ENCODE results near the gene USH1G. TPM values are rescaled to one million over a fixed set of nuclear protein-coding genes. Genes with fewer than 3 reads are reported as not detected.
"Not testable (repeated sequence)": the region's sequence is repeated elsewhere in the genome, so short reads cannot be mapped to it uniquely, and the experiment has no call there.

Gene USH1G
- total RNA-seq: 6.4 TPM

DNA sequence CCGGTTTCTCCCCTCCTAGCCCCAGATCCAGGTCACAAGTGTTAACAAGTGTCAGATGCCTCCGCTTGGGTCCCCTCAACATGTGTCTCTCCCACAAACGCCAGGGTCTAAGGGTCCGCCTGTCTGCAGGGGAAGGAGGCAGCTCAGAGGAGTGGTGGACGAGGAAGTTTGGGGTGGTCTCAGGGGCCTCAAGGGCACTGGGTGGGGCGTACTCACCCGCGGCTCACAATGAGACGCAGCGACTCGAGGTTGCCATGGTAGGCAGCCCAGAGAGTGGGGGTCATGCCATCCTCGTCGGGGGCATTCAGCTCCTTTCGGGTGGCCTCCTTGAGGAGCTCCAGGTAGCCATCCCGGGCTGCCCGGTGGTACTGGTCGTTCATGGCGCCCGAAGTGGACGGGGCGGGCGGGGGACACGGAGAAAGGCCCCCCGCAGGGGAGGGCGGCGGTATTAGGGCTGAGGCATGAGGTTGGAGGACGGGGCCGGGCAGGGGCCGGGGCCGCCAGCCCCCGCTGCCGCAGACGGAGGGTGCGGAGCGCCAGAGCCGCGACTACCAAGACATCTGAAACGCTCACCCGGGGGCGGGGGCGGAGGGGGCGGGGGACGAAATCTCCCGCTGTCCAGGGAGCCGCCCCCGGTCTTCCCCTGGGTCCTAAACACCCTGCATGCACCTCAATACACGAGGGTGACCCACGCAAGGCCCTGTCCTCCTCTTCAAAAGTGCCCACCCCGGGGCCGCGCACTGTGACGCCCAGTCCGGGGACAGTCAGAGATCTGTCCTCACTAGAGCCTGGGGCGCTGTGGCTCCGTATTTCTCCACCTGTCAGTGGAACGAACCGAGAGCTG is at the start of gene USH1G:
USH1G (minus strand) TSS at position 562 of the 844 bp plus-strand sequence; CDS start at position 380, 182 bp downstream.
- peak; percentile 14 for ATAC-seq

DNA sequence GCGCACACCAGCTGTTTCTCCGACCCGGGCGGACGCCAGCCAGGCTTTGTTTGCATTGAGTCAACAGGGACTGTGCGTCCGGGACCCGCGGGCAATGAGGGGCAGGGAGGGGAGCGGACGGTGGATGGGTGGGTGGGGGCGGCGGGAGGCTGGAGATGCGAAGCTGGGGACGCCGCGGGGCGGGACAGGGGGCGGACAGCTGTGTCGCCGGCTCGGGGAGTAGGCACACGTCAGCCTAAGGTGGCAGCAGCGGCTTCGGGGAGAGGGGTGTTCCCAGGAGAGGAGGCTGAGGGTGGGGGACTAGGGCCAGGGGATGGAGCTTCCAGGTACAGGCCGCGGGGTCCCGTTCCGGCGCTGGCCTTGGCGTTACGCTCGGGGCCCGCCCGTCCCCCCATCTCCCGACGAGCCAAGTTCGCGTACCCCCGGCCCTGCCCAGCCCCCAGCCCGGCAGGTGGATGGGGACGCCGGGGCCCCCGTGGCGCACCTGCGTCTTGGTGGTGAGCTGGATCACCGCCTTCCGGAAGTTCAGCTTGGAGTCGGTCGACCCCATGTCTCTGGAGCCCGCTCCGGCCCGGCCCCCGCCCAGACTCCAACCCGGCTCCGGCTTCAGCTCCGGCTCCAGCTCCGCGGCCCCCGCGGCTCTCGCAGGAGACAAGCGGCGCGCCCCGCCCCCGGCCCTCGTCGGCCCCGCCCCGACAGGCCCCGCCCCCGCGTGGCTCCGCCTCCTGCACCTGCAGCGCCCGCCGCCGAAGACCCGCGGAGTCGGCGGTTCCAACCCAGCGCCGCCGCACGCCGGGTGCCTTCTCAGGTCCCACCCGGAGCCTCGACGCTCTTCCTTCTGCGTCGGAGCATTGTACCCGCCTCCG is 49.3 kb upstream of the USH1G start, which contains the start of gene HID1:
HID1 (minus strand) TSS at position 653 of the 866 bp plus-strand sequence; CDS start at position 550, 103 bp downstream.
- peak; percentile 50 for ATAC-seq

DNA sequence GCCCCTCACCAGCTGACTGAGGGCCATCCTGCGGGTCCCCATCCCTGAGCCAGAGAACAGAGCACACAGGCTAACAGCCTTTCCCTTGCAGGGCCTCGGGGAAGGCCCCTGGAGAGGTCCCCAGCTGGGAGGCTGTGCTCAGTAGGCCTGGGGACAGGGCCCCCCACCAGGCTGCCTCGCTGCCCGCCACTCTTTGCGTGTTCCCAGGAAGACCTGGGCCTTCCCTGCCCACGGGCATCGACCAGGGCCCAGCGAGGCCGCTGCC is 48.7 kb upstream of the USH1G start:
- ATAC-seq: peak; percentile 5

DNA sequence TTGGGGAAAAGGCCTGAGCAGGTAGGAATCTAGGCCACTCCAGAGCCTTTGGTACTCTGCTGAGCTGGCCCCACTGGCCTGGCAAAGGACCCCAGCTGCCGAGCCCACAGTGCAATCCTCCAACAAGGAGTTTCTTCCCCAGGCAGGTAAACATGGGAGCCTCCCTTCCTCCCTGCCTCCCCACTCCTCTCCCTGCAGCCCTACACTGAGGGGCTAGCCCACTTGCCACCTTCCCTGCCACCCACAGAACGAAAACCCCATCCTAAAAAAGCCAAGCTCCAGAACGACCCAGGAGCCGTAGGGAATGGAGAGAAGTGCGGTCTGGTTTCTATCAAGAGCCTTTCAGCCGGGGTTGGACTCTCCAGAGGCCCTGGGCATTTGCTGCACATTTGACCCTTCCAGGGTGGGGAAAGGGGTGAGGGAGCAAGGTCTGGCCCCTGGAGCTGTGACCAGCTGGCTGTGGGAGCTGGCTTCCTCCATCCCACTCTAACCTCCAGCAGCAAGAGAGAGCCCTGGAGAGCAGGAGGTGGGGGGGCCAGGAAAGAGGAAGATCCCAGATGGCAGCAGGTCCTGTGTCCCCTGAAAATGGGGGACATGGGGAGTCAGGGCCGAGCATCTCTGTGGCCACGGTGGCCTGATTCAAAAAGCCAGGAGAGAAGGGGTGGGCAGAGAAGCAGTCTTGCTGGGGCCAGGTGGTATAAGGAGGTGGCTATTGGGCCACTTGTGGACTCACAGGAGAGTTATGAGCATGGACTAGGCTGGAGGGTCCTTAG is 48.2 kb upstream of the USH1G start:
- no peak for ATAC-seq

DNA sequence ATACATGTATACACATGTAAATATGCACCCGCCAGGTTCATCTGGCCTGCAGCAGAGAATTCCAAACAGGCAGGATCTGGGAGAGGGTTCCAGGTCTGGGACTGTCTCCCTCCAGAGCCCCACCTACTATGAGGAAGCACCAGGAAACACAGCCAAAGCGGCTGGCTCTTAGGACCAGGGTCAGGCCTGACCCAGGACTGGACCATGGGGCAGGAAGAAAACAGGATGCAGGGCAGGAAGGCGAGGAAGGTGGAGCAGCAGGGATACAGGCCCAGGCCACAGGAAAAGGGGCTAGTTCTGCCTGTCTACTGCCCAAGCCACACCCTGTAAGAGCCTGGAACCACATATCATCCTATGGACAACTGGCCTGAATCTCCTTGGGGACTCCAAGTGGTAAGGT is 47.3 kb upstream of the USH1G start:
- ATAC-seq: no peak

DNA sequence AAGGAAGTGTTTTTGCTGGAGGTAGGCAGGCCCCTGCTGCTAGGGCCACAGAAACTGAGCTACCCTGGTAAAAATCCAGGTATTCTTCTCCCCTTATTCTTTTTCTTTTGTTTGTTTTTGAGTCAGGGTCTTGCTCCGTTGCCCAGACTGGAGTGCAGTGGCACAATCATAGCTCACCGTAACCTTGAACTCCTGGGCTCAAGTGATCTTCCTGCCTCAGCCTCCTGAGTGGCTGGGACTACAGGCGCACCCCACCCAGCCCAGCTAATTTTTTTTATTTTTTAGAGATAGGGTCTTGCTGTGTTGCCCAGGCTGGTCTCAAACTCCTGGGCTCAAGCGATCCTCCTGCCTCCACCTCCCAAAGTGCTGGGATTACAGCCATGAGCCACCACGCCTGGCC is 46.4 kb upstream of the USH1G start:
- not testable (repeated sequence) for ATAC-seq

DNA sequence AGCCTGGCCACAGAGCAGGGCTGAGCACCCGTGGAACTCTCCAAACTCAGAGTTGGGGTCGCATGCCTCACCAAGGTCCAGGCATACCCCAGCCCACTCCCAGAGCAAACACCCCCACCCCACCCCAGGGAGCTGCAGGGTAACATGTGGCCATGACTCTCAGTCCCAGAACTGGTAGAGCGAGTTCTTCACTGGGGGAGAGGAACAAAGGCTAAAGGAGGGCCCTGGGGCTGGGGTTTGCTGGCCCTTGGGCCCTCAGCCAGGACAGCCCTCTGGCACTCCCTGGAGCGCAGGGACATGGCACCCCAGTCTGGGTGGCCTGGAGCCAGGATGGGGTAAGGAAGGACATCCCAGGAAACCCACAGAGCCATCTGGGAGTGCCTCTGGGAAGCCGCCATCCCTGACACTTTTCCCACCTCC is 45.3 kb upstream of the USH1G start:
- ATAC-seq: peak; percentile 56

DNA sequence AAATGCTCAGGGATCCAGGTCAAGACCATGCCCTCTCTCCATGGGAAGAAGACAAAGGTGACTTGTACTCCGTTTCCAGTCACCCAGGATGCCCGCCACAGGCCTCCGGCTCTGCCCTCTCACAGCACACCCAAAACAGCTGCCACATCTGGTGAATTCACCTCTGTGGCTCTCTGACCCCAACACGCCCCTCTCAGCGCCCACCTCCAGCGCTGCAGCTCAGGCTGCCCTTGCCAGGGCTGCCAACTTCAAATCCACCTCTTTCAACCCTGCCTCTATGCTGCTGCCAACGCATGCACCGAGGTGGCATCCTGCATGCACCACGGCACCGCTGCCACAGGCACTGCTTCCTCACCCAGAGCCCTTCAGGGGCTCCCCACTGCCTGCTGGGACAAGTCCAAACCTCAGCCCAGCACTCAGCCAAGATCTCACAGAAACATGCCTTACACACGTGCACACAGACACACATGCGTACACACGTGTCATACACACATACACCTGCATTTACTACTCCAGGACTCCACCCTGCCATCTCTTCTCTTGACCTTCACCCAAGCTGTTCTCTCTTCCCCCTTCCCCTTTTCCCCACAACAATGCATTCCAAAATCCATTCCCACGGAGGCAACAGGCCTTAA is 42.0 kb upstream of the USH1G start:
- peak; percentile 6 for ATAC-seq

DNA sequence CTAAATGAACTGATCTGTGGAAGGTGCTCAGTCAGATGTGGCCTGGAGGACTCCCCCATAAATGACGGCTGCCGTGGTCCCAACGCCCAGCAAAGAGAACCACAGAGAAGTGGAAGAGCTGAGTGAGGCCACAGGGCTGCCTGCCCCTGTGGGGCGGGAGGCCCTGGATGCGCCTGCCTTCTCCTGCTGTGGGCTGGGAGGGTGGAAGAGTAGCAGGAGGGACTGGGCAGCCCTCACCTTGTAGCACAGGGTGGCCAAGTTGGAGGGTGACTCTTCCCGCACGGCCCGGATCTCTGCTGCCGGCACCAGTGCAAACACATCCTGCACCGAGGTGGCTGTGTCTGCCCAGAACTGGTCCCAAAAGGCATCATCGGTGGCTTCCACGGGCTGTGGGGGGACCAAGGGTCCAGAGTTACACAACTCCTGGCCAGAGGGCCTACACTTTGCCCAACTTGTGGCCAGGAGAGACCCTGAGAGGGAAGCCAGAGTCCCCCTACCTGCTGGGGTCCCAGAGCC is 41.2 kb upstream of the USH1G start:
- no peak for ATAC-seq

DNA sequence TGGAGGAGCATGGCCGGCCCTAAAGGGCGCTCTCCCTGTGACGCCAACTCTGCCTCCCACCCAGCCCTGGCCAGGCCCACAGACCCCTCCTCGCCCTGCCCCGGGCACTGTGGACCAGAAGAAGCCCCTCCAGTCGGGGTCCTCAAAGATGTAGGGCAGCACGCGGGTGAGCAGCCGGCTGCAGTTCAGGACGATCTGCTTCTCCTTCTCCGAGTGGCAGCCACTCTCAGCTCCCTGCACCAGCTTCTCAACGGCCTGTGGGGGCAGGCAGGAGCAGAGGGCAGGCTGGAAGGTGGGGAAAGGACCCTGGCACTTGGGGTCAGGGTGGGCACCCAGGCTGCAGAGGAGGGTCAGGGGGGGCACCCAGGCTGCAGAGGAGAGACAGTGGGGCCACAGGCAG is 40.6 kb upstream of the USH1G start:
- no peak for ATAC-seq

DNA sequence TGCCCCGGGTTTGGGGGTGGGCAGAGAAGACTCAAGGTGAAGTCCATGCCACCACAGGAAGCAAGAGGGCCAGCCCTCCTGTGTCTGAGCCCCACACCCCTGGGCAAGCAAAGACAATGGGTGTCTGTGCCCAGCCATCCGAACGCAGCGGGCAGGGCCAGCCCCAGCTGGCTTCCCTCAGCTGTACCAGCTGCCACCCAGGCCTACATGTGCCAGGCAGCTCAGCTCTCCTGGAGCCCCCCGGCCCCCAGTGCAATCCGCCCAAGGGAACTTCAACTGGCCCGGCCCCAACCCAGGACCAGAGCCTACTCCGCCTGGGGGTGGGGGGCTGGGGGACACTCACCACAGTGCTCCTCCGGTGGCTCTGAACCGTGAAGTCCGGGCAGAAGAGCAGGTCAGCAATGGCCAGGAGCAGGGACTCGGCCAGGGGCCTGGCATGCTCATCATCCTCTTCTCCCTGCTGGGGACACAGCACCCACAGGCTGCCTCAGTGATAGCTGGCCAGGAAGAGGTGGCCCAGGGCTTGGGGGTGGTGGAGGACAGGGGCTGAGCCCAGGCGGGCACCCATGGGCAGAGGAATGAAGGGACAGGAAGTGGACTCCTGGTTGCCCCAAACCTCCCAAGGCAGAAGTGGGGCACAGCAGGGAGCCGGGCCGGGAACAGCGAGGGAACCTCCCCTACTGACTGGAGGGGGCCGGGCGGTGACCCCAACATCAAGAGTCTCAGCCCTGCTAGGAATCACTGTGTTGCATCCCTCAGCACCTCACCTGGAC is 39.8 kb upstream of the USH1G start:
- no peak for ATAC-seq

DNA sequence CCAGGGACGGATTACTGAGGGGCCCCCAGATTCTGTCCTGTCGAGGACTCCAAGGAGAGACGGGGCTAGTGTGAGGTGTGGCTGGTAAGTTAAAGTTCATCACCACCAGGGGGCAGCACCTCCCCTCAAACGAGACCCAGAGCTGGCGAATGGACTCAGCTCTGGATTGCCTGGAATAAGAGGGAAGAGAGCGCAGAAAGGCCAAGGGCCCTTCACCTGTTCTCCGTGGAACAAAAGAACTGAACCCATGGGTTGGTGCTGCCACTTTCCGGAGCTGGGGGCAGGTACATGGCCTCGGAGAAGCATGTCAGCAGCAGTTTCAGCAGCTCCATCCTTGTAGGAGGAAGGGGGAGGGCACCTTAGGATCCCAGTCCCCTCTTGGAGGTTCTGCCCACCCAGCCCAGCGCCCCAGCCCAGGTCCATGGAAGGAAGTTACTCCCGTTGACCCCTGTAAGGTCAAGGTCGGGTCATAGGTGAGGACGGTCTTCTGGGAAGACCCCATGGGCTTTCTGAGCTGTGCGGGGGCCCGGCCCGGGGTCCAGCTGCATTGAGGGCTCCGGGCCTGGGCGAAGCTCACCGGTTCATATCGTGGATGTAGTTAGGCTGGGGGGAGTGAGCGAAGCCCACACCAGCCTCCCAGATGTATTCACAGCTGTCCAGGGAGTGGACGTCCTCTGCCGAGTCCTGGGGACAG is 38.7 kb upstream of the USH1G start:
- peak; percentile 60 for ATAC-seq

DNA sequence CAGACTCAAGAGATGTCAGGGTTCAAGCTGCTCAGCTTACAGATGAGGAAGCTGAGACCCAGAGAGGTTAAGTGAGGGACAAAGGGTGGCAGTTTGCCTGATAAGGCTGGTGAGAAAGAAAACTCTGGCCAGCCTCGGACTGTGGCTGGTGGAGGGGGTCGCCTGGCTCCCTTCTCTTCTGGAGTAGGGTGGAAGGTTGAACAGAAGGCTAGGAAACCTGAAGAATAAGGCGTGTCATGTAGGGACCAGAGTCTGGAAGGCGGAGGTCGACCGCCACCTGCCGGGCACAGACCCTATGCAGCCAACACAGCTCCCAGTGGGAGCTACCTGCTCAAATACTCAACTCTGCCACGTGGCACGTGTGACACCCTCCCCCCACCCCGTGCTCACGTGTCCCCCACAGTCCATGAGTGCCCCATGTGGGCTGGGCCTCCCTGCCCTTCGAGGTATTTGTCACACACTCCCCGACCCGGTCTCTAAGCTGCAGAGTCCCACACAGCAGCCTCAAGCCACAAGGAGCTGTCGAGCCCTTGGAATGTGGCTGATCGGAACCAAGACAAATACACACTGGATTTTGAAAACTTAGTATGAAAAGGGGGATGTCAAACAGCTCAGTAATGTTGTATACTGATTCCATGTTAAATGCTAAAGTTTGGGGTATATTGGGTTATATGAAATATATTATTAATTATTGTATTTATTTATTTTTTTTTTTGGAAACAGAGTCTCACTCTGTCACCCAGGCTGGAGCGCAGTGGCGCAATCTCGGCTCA is 37.7 kb upstream of the USH1G start:
- ATAC-seq: peak; percentile 68

DNA sequence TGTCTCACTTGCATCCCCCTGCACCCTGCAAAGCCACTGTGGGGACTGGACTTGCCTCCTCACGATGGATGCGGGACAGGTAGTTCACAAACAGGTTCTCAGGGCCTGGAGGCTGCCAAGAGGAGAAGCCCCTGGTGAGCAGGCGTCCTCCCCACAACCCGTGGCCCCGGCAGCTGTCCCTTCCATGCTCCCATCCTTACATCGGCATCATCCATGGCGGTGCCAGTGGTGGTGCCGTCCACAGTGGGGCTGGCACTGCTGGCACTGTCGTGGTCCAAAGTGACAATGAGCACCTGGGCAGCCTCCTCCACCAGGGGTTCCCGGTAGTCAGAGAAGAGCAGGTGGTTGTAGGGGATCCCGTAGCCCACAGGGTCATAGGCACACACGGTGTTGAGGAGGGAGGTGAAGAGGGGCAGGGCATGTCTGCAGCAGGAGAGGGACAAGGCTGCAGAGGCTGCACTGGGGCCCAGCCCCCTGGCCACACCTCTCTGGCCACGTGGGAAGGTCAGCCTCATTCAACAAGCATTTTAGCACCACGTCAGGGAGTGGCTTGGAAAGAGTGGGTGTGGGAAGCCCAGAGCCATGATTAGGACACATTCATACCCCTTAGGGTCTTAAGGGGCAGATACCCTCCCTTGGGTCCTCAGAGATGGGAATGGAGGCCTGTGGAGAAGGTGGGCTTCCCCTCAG is 36.9 kb upstream of the USH1G start:
- ATAC-seq: peak; percentile 40

DNA sequence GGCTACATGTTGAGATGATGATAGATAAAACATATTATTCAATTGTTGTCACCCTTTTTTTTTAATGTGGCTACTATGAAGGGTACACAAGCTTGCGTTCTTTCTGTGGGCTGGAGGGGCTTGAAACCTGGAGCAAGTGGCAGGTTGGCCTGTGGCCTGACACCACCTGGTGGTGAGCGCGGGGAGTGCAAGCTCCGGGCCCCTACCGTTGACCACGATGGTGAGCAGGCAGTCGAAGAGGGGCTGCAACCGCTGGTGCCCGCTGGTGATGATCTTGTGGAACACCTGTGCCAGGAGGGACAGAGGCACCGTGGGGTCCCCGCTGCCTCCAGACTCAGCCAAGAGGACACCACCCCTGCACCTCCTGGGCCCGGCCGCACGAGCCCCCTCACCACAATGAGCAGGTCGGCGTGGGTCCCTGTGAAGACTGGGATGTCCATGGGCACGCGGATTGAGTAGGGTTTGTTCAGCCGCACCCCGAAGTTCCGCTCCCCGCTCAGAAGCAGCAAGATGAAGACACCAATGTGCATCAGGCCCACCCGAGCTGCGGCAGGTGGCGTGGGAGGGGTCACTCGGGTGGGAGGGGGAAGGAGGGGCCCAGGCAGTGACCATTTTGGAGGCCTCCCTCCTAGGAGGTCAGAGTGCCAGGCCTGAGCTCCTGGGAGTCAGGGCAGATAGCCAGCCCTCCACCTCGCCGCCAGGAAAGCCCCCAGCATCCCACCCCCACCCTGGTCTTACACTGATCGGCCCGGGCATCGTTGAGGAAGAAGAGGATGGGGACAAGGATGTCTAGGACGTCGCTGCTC is 35.1 kb upstream of the USH1G start:
- ATAC-seq: peak; percentile 19

DNA sequence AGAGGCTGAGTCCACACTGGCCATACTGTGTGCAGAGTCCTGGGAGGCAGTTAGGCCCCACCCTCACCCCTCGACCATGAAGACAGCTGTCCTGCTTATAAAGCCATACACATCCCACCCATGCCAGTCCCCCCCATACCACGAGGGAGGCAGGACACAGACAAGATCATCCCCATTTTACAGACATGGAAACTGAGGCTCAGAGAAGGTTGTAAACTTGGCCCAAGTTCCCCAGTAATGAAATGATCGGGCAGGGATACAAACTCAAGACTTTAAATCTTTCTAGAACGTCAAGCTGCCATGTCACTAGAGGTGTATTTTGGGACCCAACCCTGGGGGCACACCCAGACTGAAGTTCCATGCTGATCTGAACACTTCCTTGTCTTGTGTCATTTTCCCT is 33.0 kb upstream of the USH1G start:
- no peak for ATAC-seq

DNA sequence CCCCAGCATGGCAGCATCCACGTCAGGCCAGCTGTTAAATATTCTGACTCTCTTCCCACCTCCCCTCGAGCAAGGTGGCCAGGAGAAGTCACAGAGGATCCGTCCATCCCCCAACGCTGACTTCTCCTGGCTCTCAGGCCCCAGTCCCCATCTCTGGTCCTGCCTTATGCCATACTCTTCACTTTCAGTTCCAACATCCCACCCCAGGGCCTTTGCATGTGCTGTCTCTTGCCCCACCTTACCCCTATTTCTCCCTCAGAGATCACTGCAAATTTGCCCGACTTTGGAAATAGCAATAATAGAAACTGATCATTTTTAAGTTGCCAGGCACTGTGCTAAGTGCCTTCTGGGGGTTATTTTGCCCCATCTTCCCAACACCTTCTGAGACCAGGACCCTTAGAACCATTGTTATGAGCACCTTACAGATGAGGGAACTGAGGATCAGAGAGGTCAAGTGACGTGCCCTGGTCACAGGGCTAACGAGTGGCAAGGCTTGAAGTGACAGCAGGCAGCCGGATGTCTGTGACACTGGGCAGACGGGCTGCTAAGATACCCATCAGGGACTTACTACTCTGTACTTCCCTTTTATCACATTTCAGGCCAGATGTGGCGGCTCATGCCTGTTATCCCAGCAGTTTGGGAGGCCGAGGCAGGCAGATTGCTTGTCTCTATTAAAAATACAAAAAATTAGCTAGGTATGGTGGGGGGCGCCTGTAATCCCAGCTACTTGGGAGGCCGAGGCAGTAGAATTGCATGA is 31.8 kb upstream of the USH1G start:
- ATAC-seq: no peak

DNA sequence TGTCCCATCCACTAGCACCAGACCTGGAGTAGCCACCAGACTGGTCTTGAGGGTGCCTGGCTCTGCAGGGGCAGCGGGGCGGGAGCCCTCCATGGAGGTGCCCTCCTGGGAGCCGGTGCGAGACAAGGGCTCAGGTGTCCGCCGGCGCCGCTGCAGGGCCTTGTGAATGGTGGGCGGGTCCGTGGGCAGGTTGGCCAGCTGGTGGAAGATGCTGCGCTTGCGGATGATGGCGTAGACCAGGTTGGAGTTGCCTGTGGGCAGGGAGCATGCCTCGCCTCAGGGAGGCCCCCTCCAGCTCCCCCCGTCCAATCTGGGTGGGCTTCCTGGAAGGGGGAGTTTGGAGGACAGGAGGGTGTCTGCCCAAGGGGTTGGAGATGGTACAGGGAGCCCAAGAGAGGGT is 31.1 kb upstream of the USH1G start:
- ATAC-seq: no peak
